ENCODE results near the gene FOXK1.

The FOXK1 gene

GRCh38 chr7:4745971-4746919 lies 64.2 kb downstream of the FOXK1 start:
- DNase-seq, result peak in 1 of 5 donors; percentile 79

- no peak for DNase-seq
Observed at GRCh38 chr7:4747013-4747412, 64.9 kb downstream of the FOXK1 start.

- DNase-seq, result no peak
Observed at GRCh38 chr7:4747746-4748145, 65.7 kb downstream of the FOXK1 start.

GRCh38 chr7:4748231-4748681 lies 66.2 kb downstream of the FOXK1 start:
- DNase-seq, result no peak

GRCh38 chr7:4749363-4749762 lies 67.3 kb downstream of the FOXK1 start:
- DNase-seq, result no peak

GRCh38 chr7:4749798-4750197 lies 67.7 kb downstream of the FOXK1 start:
- no peak for DNase-seq

- DNase-seq, result no peak
Observed at GRCh38 chr7:4751398-4751947, 69.4 kb downstream of the FOXK1 start.

- DNase-seq, result peak; percentile 69 to 86 (median 77)
Observed at GRCh38 chr7:4753598-4754432, 71.7 kb downstream of the FOXK1 start.

- DNase-seq, result no peak
Observed at GRCh38 chr7:4754433-4755010, 72.4 kb downstream of the FOXK1 start.

GRCh38 chr7:4755045-4755444 lies 73.0 kb downstream of the FOXK1 start:
- DNase-seq, result no peak

GRCh38 chr7:4758111-4758510 lies 76.0 kb downstream of the FOXK1 start:
- DNase-seq, result no peak

- DNase-seq, result no peak
Observed at GRCh38 chr7:4758791-4759190, 76.7 kb downstream of the FOXK1 start.

GRCh38 chr7:4759211-4759610 lies 77.1 kb downstream of the FOXK1 start:
- DNase-seq, result no peak

- no peak for DNase-seq
Observed at GRCh38 chr7:4760952-4761351, 78.9 kb downstream of the FOXK1 start.

GRCh38 chr7:4762121-4763055 lies 80.3 kb downstream of the FOXK1 start:
- DNase-seq, result no peak

- no peak for DNase-seq
Observed at GRCh38 chr7:4763091-4763793, 81.1 kb downstream of the FOXK1 start.

- DNase-seq, result no peak
Observed at GRCh38 chr7:4763794-4764185, 81.7 kb downstream of the FOXK1 start.

- DNase-seq, result no peak
Observed at GRCh38 chr7:4764402-4765007, 82.4 kb downstream of the FOXK1 start.

GRCh38 chr7:4765776-4766490 lies 83.8 kb downstream of the FOXK1 start:
- DNase-seq, result no peak

Measured in T-helper 1 cell (primary cell).